IMR-90 (cell line): ENCODE results near the gene TCF4.

ENCODE experiments used
- CEBPB ChIP-seq: IDR thresholded peaks from 2 replicates; pipeline ENCODE4 v1.6.1; 2012; ENCODE audit warnings: low read depth, low read length, improper control_type of control experiment
- CHD1 ChIP-seq: IDR thresholded peaks from 2 replicates; pipeline ENCODE4 v1.6.1; 2012; ENCODE audit warnings: low read depth, low read length, improper control_type of control experiment
- CTCF ChIP-seq: conservative IDR thresholded peaks from 2 replicates; pipeline ENCODE4 v1.5.1; 2012; ENCODE audit warnings: mild to moderate bottlenecking, low read depth, low read length, improper control_type of control experiment
- ELK1 ChIP-seq: fragments of 150-350 bp; IDR thresholded peaks from 2 replicates; pipeline ENCODE4 v1.6.1; 2016; ENCODE audit warnings: low read depth, mild to moderate bottlenecking, low read length, moderate library complexity, borderline replicate concordance
- FOS ChIP-seq: fragments of 150-350 bp; IDR thresholded peaks from 2 replicates; pipeline ENCODE4 v1.6.1; 2016; ENCODE audit warnings: low read depth, low read length
- MAFK ChIP-seq: IDR thresholded peaks from 2 replicates; pipeline ENCODE4 v1.6.1; 2012; ENCODE audit warnings: low read depth, low read length, improper control_type of control experiment
- MXI1 ChIP-seq: IDR thresholded peaks from 2 replicates; pipeline ENCODE4 v1.6.1; 2012; ENCODE audit warnings: low read depth, mild to moderate bottlenecking, low read length, moderate library complexity, borderline replicate concordance
- NFE2L2 ChIP-seq: fragments of 150-350 bp; IDR thresholded peaks from 2 replicates; pipeline ENCODE4 v1.6.1; 2016; ENCODE audit warnings: low read depth, mild to moderate bottlenecking, low read length
- POLR2A ChIP-seq: IDR thresholded peaks from 2 replicates; pipeline ENCODE4 v1.6.1; 2012; ENCODE audit warnings: mild to moderate bottlenecking, low read depth, low read length
- RAD21 ChIP-seq: IDR thresholded peaks from 2 replicates; pipeline ENCODE4 v1.6.1; 2012; ENCODE audit warnings: low read length, improper control_type of control experiment
- RCOR1 ChIP-seq: IDR thresholded peaks from 2 replicates; pipeline ENCODE4 v1.6.1; 2012; ENCODE audit warnings: mild to moderate bottlenecking, low read length, improper control_type of control experiment; ENCODE audit not compliant: insufficient replicate concordance
- RFX5 ChIP-seq: IDR thresholded peaks from 2 replicates; pipeline ENCODE4 v1.8.0; 2012; ENCODE audit warnings: low read depth, mild to moderate bottlenecking, low read length, moderate library complexity
- SMC3 ChIP-seq: fragments of 150-350 bp; IDR thresholded peaks from 2 replicates; pipeline ENCODE4 v1.6.1; 2016; ENCODE audit warnings: low read depth, mild to moderate bottlenecking, antibody characterized with exemption, low read length, moderate library complexity
- USF2 ChIP-seq: fragments of 150-350 bp; IDR thresholded peaks from 2 replicates; pipeline ENCODE4 v1.6.1; 2017; ENCODE audit warnings: mild to moderate bottlenecking, antibody characterized with exemption, low read length, low read depth

- TF ChIP-seq CTCF (no peak), CHD1 (no peak), CEBPB (no peak), ELK1 (no peak), MAFK (no peak), POLR2A (no peak), RFX5 (no peak), USF2 (no peak), RAD21 (no peak), FOS (no peak), SMC3 (no peak), MXI1 (no peak), NFE2L2 (no peak), RCOR1 (no peak)
These were observed 331.1 kb downstream of the TCF4 start for GRCh38 chr18:55256929-55257289.
